Transverse colon (tissue), 4 donors: Measurements from ENCODE around the gene VPS26B. TPM values are rescaled to one million over a fixed set of nuclear protein-coding genes. Genes with fewer than 3 reads are reported as not detected.
"Not testable (repeated sequence)": the region's sequence is repeated elsewhere in the genome, so short reads cannot be mapped to it uniquely, and the experiment has no call there.

Experiments used
- DNase-seq: peaks from one replicate; pipeline ENCODE4 v3.0.0-alpha.2; 2019
- H3K27ac ChIP-seq, 4 donors: fragments of 200-600 bp; sonication (generic); 2 replicates each; pipeline ENCODE4 v1.5.1; 2016 to 2018; ENCODE audit warnings: inconsistent platforms in 4 of 4
- H3K27me3 ChIP-seq: fragments of 200-600 bp; sonication (generic); 2 replicates; pipeline ENCODE4 v1.5.1; 2017; ENCODE audit warnings: inconsistent platforms
- H3K36me3 ChIP-seq, 4 donors: fragments of 200-600 bp; sonication (generic); 2 replicates each; pipeline ENCODE4 v1.5.1; 2017 to 2019; ENCODE audit warnings: inconsistent platforms in 4 of 4
- H3K4me1 ChIP-seq, 4 donors: fragments of 200-600 bp; sonication (generic); 2 replicates each; pipeline ENCODE4 v1.5.1; 2017 to 2020; ENCODE audit warnings: inconsistent platforms in 4 of 4
- H3K4me3 ChIP-seq, 4 donors: fragments of 200-600 bp; sonication (generic); 1 replicate in 1 of 4; 2 replicates in 3 of 4; pipeline versions ENCODE4 v1.5.1 to v1.6.1; 2017 to 2019; ENCODE audit warnings: inconsistent platforms in 4 of 4
- H3K9me3 ChIP-seq, 2 donors: fragments of 200-600 bp; sonication (generic); 2 replicates each; pipeline ENCODE4 v1.5.1; 2017 to 2019; ENCODE audit warnings: inconsistent platforms in 2 of 2
- CTCF ChIP-seq, 5 experiments: fragments of 200-600 bp in 3 of 5; fragments of 450-650 bp in 2 of 5; sonication (generic) in 3 of 5; IDR thresholded peaks; 1 replicate in 2 of 5; 2 replicates in 3 of 5; pipeline ENCODE4 v1.5.1; 2016 to 2017; ENCODE audit warnings: antibody characterized with exemption in 5 of 5, inconsistent platforms in 3 of 5, mild to moderate bottlenecking in 2 of 5, moderate library complexity in 1 of 5
- EP300 ChIP-seq: sonication (generic); formaldehyde crosslinking; IDR thresholded peaks from one replicate; pipeline ENCODE4 v1.6.1; 2017; ENCODE audit warnings: antibody characterized with exemption, low read depth
- POLR2A ChIP-seq: fragments of 450-650 bp; IDR thresholded peaks from one replicate; pipeline ENCODE4 v1.6.1; 2016; ENCODE audit warnings: antibody characterized with exemption, mild to moderate bottlenecking, moderate library complexity
- POLR2AphosphoS5 ChIP-seq, 3 donors: sonication (generic); formaldehyde crosslinking; IDR thresholded peaks; one replicate each; pipeline ENCODE4 v1.6.1; 2016; ENCODE audit warnings: antibody characterized with exemption in 3 of 3
- WGBS, 2 donors: methylation state at CpG; one replicate each; pipeline ENCODE4 v1.1.5; 2018; ENCODE audit warnings: low coverage in 1 of 2; 5-methylcytosine and 5-hydroxymethylcytosine counted together
- in situ Hi-C, 4 donors: fragments of 200-750 bp; cut with MboI; loops; one replicate each; pipeline versions ENCODE4 v1.15.0 to v1.15.1; 2017; ENCODE audit warnings: low sequenced_read_pairs in 3 of 4, low pct_ligation_motif_present in 1 of 4, low pct_unique_long_range_greater_than_20kb in 1 of 4
- intact Hi-C: fragments of 100-400 bp; cut with DNase I; formaldehyde crosslinking; loops from one replicate; pipeline ENCODE4 v1.15.1; 2023; ENCODE audit warnings: low total_unique reads
- total RNA-seq, 4 donors: library from RNA; depleted of rRNA; stranded (reverse); fragments of >200 nt; gene quantifications; one replicate each; pipeline ENCODE4 v1.1.0, GENCODE V29; 2016

VPS26B gene
- total RNA-seq, 4 donors from 2014 or later, result 32.8 to 49.4 (median 44.6) TPM

- Histone ChIP-seq H3K36me3 (no peaks in the 10 kb centered on the region), H3K27me3 (peaks cover 31% of the 10 kb centered on the region), H3K27ac (no peak overlapping the region), H3K4me3 (no peak overlapping the region), H3K9me3 (no peaks in the 10 kb centered on the region), H3K4me1 (no peaks in the 10 kb centered on the region)
- no peak for TF ChIP-seq POLR2AphosphoS5 (IDR thresholded peaks at IDR 0.05)
- TF ChIP-seq POLR2A, result no peak
- WGBS, 2 donors, result 63 to 86% methylated on average over 3 to 16 of the region's 16 CpGs
- intact Hi-C loops (no loop called here), in situ Hi-C loops (no loop called here)
- no peak for DNase-seq
These were observed 59.2 kb downstream of the VPS26B start for GRCh38 chr11:134283461-134284230.

- intact Hi-C loops, H3K4me3 ChIP-seq: not testable (repeated sequence)
These were observed 59.9 kb downstream of the VPS26B start for GRCh38 chr11:134284349-134284748.

GRCh38 chr11:134287561-134287960 is 63.1 kb downstream of the VPS26B start:
- intact Hi-C loops, result no loop called here
- TF ChIP-seq POLR2AphosphoS5 (IDR thresholded peaks at IDR 0.05), result no peak
- no peak for TF ChIP-seq CTCF (IDR thresholded peaks at IDR 0.05)
- no peak for TF ChIP-seq EP300
- TF ChIP-seq POLR2A, result no peak

More at GRCh38 chr11:134284349-134284748, 59.9 kb downstream of the VPS26B start:
- H3K9me3 ChIP-seq, in situ Hi-C loops, H3K36me3 ChIP-seq, DNase-seq, H3K4me1 ChIP-seq, H3K27ac ChIP-seq: not testable (repeated sequence)
- WGBS, 2 donors, result 84 to 90% methylated on average over 5 of the region's 5 CpGs
- peaks cover 24% of the 10 kb centered on the region for H3K27me3 ChIP-seq

GRCh38 chr11:134288486-134288885 is 64.0 kb downstream of the VPS26B start:
- Histone ChIP-seq H3K27me3 (no peaks in the 10 kb centered on the region), H3K4me1 (no peaks in the 10 kb centered on the region), H3K9me3 (no peaks in the 10 kb centered on the region), H3K27ac (no peak overlapping the region), H3K36me3 (no peaks in the 10 kb centered on the region), H3K4me3 (no peak overlapping the region)
- TF ChIP-seq POLR2A, result no peak
- no peak for TF ChIP-seq POLR2AphosphoS5 (IDR thresholded peaks at IDR 0.05)
- TF ChIP-seq EP300, result no peak
- no peak for TF ChIP-seq CTCF (IDR thresholded peaks at IDR 0.05)
- WGBS, 2 donors, result 92 to 94% methylated on average over 6 to 13 of the region's 13 CpGs
- intact Hi-C loops, result no loop called here
- in situ Hi-C loops, result no loop called here
- no peak for DNase-seq

More at GRCh38 chr11:134287561-134287960, 63.1 kb downstream of the VPS26B start:
- Histone ChIP-seq H3K4me1 (no peaks in the 10 kb centered on the region), H3K27ac (no peak overlapping the region), H3K4me3 (no peak overlapping the region), H3K9me3 (no peaks in the 10 kb centered on the region), H3K27me3 (peaks cover 4% of the 10 kb centered on the region), H3K36me3 (no peaks in the 10 kb centered on the region)
- WGBS, 2 donors, result 88 to 90% methylated on average over 5 to 10 of the region's 12 CpGs
- DNase-seq, result no peak
- in situ Hi-C loops, result no loop called here

- Histone ChIP-seq H3K4me3 (no peak overlapping the region), H3K27me3 (no peaks in the 10 kb centered on the region), H3K9me3 (no peaks in the 10 kb centered on the region), H3K27ac (no peak overlapping the region), H3K4me1 (no peaks in the 10 kb centered on the region), H3K36me3 (no peaks in the 10 kb centered on the region)
- WGBS, 2 donors, result 68 to 83% methylated on average over 4 of the region's 4 CpGs
- TF ChIP-seq POLR2AphosphoS5 (IDR thresholded peaks at IDR 0.05) (no peak), POLR2A (no peak), EP300 (no peak), CTCF (IDR thresholded peaks at IDR 0.05) (no peak)
- intact Hi-C loops (no loop called here), in situ Hi-C loops (no loop called here)
- no peak for DNase-seq
These were observed 64.7 kb downstream of the VPS26B start for GRCh38 chr11:134289167-134289566.
